Tibial nerve (tissue), 4 donors: ENCODE measurements around the gene KRTDAP.

Experiments
- CTCF ChIP-seq, 5 experiments: fragments of 200-600 bp in 3 of 5; fragments of 450-650 bp in 2 of 5; sonication (generic) in 3 of 5; IDR thresholded peaks; one replicate each; pipeline ENCODE4 v1.5.1; 2016 to 2019; ENCODE audit warnings: antibody characterized with exemption in 5 of 5, mild to moderate bottlenecking in 3 of 5, moderate library complexity in 2 of 5
- EP300 ChIP-seq, 2 donors: sonication (generic); formaldehyde crosslinking; IDR thresholded peaks; one replicate each; pipeline ENCODE4 v1.6.1; 2017; ENCODE audit warnings: antibody characterized with exemption in 2 of 2, mild to moderate bottlenecking in 1 of 2
- POLR2A ChIP-seq, 2 donors: fragments of 450-650 bp; IDR thresholded peaks; one replicate each; pipeline ENCODE4 v1.6.1; 2017; ENCODE audit warnings: antibody characterized with exemption in 2 of 2, mild to moderate bottlenecking in 2 of 2, moderate library complexity in 2 of 2

- TF ChIP-seq CTCF (IDR thresholded peaks at IDR 0.05), result peak; percentile 84 to 89 (median 87)
- no peak for TF ChIP-seq POLR2A (IDR thresholded peaks at IDR 0.05)
- no peak for TF ChIP-seq EP300 (IDR thresholded peaks at IDR 0.05)
Observed at GRCh38 chr19:35509861-35510625, 19.8 kb upstream of the KRTDAP start.
